Measurements from ENCODE around the gene CYP19A1.

Gene CYP19A1

GRCh38 chr15:51338496-51338895 lies at the start of gene CYP19A1:
CYP19A1 (minus strand) TSS chr15:51338596; CDS start chr15:51242912, 95,684 bp downstream.
- DNase-seq (ENCODE audit: low read depth) = no peak

- no peak for DNase-seq (ENCODE audit: low read depth)
Observed at GRCh38 chr15:51387699-51388041, 49.3 kb upstream of the CYP19A1 start.

- DNase-seq (ENCODE audit: low read depth) = no peak
Observed at GRCh38 chr15:51386960-51387698, 48.7 kb upstream of the CYP19A1 start.

- DNase-seq (ENCODE audit: low read depth) = no peak
Observed at GRCh38 chr15:51386486-51386885, 48.1 kb upstream of the CYP19A1 start.

- DNase-seq (ENCODE audit: low read depth) = no peak
Observed at GRCh38 chr15:51386029-51386428, 47.6 kb upstream of the CYP19A1 start.

- DNase-seq (ENCODE audit: low read depth) = no peak
Observed at GRCh38 chr15:51382787-51383186, 44.4 kb upstream of the CYP19A1 start.

- DNase-seq (ENCODE audit: low read depth) = peak; percentile 48
Observed at GRCh38 chr15:51380999-51381806, 42.8 kb upstream of the CYP19A1 start.

- no peak for DNase-seq (ENCODE audit: low read depth)
Observed at GRCh38 chr15:51379390-51379789, 41.0 kb upstream of the CYP19A1 start.

GRCh38 chr15:51378406-51378805 lies 40.0 kb upstream of the CYP19A1 start:
- no peak for DNase-seq (ENCODE audit: low read depth)

- peak; percentile 71 for DNase-seq (ENCODE audit: low read depth)
Observed at GRCh38 chr15:51377038-51377786, 38.8 kb upstream of the CYP19A1 start.

- no peak for DNase-seq (ENCODE audit: low read depth)
Observed at GRCh38 chr15:51375966-51376640, 37.7 kb upstream of the CYP19A1 start.

GRCh38 chr15:51374131-51374530 lies 35.7 kb upstream of the CYP19A1 start:
- DNase-seq (ENCODE audit: low read depth) = no peak

GRCh38 chr15:51371266-51371665 lies 32.9 kb upstream of the CYP19A1 start:
- no peak for DNase-seq (ENCODE audit: low read depth)

- no peak for DNase-seq (ENCODE audit: low read depth)
Observed at GRCh38 chr15:51369451-51369761, 31.0 kb upstream of the CYP19A1 start.

- DNase-seq (ENCODE audit: low read depth) = peak; percentile 75
Observed at GRCh38 chr15:51368751-51369450, 30.5 kb upstream of the CYP19A1 start.

- no peak for DNase-seq (ENCODE audit: low read depth)
Observed at GRCh38 chr15:51368307-51368706, 29.9 kb upstream of the CYP19A1 start.

GRCh38 chr15:51367322-51367976 lies 29.1 kb upstream of the CYP19A1 start:
- DNase-seq (ENCODE audit: low read depth) = no peak

GRCh38 chr15:51366920-51367319 lies 28.5 kb upstream of the CYP19A1 start:
- DNase-seq (ENCODE audit: low read depth) = no peak

GRCh38 chr15:51366071-51366470 lies 27.7 kb upstream of the CYP19A1 start:
- no peak for DNase-seq (ENCODE audit: low read depth)

GRCh38 chr15:51365417-51365816 lies 27.0 kb upstream of the CYP19A1 start:
- DNase-seq (ENCODE audit: low read depth) = no peak

GRCh38 chr15:51363383-51363782 lies 25.0 kb upstream of the CYP19A1 start:
- no peak for DNase-seq (ENCODE audit: low read depth)
